HG02678 (cell line): ENCODE measurements around the gene ST6GALNAC4.

Experiments
- ATAC-seq: cut with Tn5 transposase; IDR thresholded peaks from one replicate; pipeline ENCODE4 v1.9.1; 2021; ENCODE audit warnings: mild to moderate bottlenecking, moderate library complexity; ENCODE audit not compliant: unreplicated experiment

Gene ST6GALNAC4

DNA sequence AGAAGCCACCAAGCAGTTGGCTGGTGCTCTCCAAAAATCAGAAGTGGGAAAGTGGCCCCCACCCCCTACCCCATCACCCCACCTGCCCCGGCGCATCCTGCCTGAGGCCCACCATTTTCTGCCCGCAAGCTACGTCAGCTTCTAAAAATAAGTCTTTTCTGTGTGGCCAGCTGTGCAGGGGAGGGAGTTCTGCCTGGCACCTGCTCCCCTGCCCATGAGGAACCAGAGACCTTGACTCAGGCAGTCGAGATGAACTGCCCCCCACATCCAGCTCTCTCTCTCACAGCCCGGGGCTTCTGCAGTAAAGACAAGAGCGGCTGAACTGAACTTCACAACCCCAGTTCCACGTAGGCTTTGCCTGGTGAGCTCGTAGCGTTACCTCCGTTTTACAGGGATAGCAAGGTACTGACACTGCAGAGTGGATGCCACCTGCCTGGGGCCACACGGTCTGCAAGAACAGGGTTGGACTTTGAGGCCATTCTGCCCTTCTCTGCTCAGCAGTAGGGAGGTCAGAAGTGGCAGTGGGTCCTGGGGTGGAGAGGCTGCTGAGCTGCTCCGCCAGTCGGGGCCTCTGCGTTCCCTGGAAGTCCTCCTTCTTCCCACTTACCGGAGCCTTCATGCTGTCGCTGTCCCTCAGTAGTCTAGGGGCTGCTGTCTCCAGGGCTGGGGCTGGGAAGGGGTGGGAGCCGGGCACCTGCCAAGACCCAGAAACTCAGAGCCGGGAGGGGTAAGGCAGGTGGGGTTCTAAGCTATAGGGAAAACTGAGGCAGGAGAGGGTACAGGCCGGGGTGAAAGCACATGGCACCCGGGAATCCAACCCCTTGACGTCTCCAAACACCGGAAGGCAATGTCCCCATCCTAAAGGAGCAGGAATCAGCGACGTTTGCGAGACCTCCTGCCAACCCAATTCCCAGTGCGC, 781 bp downstream of the ST6GALNAC4 start:
- ATAC-seq: peak; percentile 29

DNA sequence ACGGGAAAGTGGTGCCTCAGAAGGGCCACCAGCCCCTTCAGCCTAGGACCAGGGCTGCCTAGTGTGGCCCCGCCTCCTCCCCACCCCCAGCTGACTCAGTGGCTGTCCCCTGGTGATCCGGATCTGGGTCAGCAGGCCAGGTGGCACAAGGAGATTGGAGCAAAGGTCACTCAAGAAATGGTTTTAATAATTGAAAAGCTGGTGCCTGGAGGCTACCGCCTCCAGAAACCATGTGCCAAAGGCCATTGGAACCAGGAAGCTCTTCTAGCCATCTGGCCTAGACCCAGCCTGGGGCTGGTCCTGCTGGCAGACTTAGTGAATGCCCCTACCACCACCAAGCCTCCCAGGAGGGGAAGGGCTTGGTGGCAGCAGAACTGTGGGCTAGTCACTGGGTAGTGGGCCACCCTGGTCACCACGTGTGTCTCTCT, 1.5 kb downstream of the ST6GALNAC4 start:
- no peak for ATAC-seq

DNA sequence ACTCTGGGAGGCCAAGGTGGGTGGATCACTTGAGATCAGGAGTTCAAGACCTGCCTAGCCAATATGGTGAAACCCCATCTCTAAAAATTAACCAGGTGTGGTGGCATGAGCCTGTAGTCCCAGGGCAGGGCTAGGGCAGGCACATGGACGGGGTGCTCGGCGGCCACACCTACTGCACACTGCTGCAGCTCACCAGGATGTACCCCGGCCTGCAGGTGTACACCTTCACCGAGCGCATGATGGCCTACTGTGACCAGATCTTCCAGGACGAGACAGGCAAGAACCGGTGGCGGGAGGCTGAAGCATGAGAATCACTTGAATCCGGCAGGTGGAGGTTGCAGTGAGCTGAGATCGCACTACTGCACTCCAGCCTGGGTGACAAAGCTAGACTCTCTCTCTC, 3.2 kb downstream of the ST6GALNAC4 start:
- ATAC-seq: no peak

DNA sequence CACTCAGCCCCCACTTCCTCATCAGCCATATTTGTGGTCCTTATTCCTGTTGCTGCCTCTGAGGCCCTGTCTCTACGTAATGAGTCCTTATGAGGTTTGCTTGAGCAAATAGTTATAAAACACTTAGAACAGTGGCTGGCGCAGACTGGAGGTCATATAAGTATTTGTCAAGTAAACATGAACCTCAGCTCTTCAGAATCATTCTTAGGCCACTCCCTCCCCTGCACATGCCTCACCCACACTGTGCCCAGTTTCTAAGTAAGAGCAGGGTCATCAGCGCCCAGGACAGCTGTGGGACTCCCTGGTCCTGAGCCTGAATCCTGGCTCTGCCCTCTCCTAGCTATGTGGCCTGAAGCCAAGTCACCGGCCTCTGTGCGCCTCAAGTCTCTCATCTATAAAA, 4.0 kb downstream of the ST6GALNAC4 start:
- no peak for ATAC-seq

DNA sequence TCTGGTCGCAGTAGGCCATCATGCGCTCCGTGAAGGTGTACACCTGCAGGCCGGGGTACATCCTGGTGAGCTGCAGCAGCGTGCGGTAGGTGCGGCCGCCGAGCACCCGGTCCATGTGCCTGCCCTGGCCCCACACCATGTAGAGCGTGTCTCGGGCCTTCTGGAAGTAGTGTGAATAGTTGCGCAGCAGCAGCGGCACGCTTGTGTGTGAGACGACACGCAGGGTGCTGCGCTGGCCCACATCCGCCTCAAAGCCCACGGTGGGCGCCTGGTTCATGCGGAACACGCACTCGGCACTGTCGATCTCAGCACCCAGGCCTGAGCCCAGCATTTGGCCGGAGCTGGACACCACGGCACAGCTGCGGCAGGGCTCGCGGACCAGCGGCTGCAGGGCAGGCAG, 4.5 kb downstream of the ST6GALNAC4 start:
- ATAC-seq: no peak

DNA sequence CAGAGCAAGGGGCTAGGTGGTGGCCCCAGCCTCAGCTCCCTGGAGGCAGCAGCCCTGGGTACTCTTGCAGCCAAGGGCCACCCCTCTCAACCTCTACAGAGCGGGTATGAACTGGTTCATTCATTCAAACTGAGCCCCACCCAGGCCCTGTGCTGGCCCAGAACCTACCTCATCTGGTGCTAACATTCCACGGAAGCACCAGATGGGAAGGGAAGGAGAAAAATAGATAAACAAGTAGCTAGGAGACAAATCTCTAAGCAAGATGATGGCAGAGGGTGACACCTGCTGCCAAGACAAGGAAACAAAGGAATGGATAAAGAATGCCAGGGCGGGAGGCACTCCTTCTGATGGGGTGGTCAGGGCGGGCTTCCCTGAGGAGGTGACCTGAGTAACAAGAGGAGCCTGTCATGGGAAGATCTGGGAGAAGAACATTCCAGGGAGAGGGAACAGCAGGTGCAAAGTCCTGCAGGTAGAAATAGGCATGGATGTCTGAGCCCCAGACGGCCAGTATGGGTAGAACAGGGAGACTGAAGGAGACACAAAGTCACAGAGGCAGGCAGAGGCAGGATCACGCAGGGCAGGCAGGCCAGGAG, 6.1 kb downstream of the ST6GALNAC4 start:
- no peak for ATAC-seq

DNA sequence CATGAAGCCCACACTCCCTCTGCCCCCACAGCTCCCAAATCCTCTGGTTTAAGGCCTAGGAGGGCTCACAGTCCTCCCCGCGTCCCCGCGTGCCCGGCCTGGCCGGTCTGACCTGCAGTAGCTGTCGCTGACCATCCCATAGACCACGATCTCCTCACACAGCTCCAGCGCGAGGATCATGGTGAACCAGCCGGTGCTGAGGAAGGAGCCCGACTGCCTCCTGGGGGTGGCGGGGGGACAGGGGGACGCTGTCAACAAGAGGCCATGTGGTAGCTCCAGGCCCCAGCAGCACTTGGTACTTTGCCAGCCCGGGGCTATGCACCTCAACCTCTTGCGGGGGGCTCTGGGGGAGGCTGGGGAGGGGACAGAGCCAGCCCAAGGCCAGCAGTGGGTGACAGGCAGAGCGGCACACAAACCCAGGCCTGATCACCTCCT, 7.0 kb downstream of the ST6GALNAC4 start:
- ATAC-seq: no peak

DNA sequence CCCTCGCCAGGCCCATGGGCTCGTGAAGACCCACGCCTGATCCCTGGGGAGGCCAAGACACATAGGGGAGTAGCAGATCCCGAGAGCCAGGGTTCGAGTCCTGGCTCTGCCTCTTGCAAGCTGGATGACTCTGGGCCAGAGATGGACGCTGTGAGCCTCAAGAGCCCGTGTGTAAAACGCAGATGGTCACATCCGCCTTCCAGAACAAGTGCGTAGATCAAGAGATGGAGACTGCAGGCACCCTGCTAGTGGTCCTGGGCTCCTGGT, 8.2 kb downstream of the ST6GALNAC4 start:
- ATAC-seq: no peak

DNA sequence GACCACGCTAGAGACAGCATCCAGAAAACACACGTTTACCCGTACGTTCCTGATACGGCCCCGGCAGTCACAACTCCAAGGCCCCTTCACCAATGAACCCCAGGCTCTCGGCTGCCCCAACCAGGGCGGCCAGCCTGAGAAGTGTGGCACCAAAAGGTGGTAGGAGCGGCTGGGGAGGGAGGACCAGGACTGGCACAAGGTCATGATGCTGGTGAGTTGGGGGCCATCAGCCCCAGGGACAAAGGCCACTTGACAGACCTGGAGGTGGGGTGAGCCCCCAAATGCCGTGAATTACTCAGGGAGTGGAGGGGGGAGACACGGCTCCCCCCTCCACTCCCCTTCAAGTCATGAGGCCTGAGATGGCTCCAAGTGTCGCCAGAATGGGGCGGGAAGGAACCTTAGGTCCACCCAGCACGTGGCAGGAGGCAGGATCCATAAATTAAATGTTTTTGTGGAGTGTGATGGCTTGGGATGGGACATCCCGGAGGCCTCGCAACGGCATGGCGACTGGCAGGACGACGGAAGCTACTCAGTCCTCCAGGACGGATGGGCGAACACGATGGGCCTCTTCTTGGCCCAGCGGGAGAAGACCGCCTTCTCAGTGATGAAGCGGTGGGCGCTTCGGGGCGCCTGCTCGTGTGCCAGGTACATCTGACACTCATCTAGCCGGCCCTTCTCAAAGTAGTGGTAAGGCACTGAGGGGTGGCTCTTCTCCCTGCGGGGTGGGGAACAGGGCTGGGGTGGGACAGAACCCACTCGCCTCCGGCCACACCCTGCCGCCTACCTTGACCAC, 8.8 kb downstream of the ST6GALNAC4 start:
- ATAC-seq: no peak

DNA sequence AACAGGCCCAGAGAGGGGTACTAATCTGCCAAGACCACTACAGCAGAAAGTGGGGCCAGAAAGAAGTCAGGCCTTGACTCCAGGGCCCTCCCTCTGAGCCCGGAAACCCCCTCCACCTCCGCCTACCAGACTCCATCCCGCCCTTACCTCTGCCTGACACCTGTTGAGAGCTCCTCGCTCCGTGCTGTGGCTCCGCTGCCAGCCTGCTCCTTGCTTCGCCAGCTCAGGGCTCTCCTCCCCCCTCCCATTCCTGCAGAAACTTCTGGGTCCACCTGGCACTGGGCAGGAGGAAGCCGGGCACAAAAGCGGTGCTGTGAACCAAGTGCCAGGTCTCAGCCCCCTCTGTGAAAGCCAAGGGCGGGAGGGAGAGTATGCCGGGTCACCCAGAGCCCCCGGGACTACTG, 11.1 kb downstream of the ST6GALNAC4 start:
- ATAC-seq: no peak

DNA sequence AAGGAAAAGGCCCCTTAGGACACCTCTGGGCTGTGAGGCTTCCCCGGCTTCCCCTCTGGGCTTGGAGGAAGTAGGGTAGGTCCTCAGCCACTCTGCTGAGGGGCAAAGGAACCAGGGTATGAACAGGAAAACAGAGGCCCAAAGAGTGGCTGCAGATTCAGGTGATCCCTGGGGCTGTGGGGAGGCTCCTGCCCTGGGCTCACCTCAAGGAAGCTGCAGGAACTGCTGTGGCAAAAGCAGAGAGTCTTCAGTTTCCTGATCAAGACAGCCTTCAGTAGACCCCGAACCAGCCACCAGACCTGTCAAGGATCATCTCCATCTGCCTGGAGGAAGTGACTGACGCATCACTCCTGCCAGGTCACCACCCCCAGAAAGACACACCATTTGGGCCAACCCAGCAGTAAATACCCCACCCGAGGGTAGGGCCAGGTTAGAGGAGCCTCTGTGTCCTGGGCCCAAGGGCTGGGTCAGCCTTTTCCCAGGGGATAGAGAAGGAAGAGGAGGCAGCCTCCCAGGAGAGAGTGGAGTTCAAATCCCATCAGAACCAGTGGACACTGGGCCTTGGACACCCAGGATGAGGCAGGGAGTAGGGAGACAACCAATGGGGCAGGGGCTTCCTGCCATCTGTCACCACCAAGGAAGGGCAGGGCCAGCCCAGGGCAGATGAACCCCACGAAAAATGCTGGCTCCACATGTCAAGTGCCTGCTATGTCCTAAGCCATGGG, 11.7 kb downstream of the ST6GALNAC4 start:
- no peak for ATAC-seq

DNA sequence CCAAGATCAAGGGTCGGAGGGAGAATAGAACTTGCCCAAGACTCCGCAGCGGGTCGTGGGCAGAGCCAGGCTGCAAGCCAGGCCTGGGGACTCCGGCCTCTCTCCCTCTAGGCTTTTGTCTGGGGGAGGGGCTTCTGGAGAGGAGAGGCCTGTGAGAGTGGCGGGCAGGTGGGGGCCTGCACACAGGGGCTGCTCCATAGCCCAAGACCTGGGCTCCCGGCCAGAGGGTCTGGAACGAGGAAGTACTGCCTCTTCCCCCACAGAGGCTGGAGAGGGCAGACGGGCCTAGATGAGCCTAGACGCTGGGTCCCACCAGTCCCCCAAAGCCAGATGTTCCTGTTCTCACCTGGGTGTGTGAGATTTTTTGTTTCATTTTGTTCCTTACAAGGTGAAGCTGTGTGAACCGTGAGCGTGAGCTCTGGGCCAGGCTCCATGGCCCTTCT, 12.3 kb downstream of the ST6GALNAC4 start:
- ATAC-seq: no peak

DNA sequence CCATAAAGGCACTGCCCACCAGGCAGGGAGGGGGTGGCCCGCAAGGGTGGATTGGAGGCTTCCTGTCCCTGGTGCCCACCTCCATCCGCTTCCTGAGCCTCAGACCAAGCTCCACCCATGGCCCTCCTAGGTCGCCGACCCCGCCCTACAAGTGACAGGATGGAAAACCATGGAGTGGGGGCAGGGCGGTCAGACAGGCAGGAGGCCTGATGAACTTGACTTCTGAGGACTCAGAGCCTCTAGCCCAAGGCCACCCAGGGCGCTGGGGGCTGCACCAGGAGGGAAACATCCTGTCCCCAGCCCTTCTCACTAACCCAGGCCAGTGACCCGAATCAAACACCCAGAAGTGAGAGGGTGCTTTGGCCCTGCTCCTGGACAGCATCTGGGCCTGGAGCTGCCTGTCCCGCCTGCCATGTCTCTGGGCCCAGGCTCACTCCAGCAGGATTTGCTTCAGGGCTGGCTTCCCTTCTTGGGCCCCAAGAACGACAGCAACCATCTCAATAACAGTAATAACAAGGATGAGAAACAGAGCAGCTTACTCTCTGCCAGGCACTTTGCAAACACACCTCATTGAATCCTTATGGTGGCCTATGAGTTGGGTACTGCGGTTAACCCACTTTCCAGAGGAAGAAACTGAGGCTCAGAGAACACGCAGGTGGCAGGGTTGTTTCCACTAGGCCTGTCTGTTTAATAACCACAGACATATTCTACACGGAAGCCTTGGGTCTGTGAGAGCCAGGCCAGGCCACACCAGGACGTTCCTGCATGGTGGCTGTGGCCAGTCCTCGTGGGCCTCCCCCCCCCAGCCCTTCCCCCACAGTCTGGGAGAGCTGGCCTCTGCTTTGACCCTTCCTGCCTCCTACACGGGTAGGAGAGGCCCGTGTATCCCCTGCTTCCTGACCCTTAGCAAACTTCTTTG, 13.0 kb downstream of the ST6GALNAC4 start:
- ATAC-seq: peak; percentile 29

DNA sequence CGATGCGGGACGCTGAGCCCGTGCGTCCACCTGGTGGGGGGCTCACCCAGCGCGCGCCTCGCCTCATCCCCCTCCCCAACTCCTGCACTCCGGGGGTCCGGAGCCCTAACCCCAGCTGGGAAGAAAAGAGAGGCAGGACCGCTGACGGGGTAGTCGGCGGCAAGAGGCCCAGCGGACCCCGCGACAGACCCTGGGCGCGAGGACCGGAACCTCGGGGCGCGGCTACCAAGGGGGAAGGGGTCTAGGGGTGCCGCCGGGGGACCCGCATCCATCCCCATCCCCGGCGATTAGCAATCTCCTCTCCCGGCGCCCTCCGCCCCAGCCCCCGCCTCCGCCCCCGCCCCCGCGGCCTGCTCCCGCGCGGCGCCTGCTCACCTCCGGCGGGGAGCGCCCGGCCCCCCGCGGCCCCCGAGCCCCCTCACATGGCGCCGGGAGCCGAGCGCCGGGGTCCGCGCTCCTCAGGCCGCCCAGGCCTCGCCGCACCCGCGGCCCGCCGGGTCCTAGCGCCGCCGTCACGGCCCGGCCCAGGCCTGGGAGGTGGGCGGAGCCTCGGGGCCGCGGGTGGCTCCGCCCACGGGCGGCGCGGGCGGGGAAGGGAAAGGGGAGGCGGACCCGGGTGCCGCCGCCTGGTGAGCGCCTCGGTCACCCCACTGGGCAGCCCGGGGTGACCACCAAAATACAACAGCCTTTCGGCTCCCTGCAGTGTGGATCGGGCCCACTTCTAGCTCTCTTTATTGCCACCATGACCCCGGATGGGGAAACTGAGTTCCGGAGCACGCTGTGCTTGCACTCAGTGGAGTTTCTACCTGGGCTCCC, 17.5 kb downstream of the ST6GALNAC4 start, which contains the start of gene ST6GALNAC6:
TSS of gene ST6GALNAC6 (minus strand) at position 476 of the 816 bp plus-strand sequence. CDS start 1,622 bp downstream, outside the sequence.
- peak; percentile 67 for ATAC-seq

DNA sequence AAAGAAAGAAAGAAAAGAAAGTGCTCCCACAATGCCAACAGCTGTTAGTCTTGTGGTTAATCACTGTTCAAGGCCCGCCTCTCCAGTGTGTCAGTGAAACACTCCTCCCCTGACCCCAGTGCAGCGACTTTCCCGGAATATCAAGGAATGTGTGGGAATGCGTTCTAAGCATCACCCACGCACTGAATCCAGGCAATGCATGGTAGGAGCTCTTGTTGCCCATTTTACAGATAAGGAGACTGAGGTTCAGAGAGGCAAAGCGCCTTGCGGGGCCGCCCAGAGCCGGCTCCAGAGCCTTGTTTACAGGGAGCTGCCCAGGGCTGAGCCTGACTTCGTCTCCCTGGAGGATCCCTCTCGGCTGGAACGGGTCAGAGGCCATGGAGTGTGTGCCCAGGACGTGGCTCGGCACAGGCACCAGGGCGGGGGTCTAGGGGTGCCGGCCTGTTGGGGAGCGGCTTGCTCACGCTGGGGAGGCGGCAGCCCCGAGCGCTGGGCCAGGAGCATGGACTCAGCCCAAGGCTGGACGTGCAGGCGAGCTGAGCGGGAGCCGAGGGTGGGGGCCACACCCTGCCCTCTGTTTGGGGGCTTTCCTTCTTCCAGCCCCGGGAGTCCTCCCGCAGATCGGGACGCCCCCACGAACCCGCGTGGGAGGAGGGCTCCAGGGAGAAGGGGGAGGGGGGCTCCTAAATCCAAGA, 18.3 kb downstream of the ST6GALNAC4 start:
- no peak for ATAC-seq

DNA sequence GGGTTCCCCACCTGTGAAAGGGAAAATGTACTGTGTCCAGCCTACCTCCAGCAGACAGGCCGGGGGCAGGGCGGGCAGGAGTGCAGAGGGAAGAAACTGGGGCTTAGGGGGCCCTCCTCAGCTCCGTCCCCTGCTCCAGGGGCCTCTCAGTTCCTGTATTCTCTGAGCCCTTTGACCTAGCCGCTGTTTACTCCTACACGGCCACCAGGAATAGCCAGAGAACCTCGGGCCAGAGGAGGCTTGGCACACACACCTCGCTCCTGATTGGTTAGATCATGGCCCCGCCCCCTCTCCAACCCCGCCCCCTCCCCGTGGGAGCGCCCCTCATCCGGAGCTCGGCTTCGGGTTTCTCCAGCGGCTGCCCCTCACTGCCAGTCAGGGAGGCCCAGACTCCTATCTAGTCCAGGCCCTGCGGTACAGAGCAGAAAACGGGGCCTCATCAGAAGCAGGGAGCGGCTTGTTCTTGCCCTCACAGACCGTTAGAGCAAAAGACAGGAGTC, 19.6 kb downstream of the ST6GALNAC4 start:
- no peak for ATAC-seq

DNA sequence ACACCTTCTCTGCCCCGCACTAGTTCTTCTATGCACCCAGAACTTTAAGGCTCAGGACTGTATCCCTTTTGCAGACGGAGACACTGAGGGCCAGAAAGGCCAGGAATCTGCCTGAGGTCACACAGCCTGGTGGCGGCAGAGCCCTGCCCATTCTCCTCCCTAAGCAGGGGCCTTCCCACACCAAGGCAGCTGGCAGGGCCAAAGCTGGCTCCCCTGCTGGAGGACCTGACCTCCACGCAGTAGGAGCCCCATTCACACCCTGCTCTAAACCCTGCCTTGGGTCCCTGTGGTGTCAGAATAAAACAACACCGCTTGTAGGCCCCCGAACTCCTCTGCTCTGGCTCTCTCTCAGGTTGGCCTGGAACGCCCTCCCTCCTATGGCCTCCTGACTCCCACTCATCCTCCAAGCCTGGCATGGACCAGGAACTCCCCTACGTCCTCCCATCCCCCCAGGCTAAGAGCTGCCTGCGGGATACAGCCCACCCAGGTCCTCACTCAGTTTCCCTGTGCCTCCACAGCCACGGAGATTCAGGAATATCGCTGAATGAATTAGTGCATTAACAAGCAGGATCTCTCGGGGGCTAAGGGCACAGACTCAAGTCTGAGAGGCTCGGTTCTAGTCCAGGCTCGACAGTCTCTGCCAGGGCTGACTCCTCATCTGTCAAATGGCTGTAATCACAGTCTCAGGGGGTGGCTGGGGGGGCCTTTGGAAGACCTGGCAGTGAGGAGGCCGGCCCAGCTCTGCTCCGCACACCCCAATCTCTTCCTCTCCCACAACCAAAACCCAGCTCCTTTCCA, 20.2 kb downstream of the ST6GALNAC4 start:
- no peak for ATAC-seq
